GM19455 (cell line): Measurements from ENCODE around the gene UBXN10.

Source experiments
- ATAC-seq: cut with Tn5 transposase; IDR thresholded peaks from one replicate; pipeline ENCODE4 v1.9.1; 2021; ENCODE audit not compliant: unreplicated experiment

The UBXN10 gene

DNA sequence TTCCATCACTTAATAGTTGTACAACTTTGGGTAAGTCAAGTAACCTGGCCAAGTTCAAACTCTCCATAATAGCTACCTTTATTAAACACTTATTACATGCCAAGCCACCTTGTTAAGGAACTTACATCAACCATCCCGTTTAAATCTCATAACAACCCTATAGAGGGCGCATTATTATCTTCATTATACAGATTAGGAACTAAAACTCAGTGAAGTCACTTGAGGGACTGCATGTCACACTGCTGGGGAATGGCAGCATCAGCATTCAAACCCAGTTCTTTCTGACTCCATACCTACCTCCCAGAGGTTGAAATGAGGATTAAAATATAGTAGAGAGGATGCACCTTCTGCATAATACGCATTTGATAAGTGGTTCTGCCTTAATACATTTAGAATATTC, 47.5 kb downstream of the UBXN10 start:
- ATAC-seq, result no peak

DNA sequence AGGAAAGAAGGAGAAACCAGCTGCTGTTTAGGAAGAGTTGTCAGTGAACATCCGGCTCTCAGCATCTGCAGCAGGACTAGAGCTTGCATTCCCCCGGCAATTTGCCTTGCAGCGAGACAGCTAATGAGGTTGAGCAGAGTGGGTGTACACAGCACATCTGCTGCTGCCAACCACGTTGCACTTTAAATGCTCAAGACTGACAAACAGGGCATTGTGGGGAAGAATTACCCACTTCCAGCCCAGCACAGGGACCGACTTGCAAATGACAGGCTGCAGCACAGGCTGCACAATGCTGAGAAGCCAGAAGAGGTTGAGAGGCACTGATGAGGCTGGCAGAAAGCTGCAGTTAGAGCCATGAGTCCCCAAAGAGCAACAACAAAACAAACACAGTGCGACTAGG, 48.0 kb downstream of the UBXN10 start:
- no peak for ATAC-seq

DNA sequence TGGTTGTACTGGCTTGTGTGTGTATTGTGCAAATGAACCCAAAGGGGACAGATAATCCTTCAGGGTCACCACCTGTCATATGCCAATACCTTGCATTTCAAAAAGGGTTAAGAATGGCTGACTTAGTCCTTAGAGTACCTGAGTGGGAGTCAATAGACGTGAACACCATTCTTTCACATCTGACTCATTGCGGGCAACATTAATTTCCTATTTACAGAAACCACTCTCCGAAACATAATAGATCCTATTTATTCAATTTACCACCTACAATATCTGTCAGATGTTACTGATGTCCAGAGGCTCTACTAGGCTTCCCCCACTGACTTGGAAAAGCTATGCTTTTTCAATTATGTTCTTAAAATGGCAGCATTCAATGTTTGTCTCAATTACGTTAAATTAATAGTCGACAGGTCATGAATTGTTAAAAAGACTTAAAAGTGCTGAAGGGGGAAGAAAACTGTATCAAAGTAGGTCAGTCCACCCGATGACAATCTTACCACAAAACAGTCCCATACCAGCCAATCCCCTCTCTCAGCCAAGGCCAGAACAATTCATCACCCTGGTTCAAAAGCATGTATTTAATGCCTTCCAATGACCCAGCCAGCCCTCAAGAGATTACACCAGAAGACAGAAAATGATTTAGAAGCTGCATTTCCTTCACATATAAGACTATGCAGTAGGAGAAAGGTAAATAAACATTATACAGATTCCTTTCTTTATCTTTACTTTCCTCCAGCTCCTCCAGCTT, 49.1 kb downstream of the UBXN10 start:
- no peak for ATAC-seq

DNA sequence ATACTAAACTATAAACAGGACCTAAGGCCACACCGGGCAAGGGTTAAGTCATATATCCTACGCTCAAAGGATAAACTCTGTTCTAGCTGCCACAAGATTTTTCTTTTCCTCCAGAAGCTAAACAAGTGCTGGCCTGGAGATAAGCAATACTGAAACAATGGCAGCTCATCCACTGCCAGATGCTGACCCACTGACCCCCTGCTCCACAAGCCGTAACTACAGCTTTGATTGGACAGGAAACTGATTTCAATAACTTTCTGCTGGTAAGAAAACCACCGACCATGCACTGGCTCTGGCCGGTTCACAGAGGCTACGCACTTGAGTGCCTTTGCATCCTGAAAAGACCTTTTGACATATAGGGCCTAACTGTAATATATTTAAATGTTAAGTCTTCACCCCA, 51.8 kb downstream of the UBXN10 start:
- ATAC-seq, result no peak

DNA sequence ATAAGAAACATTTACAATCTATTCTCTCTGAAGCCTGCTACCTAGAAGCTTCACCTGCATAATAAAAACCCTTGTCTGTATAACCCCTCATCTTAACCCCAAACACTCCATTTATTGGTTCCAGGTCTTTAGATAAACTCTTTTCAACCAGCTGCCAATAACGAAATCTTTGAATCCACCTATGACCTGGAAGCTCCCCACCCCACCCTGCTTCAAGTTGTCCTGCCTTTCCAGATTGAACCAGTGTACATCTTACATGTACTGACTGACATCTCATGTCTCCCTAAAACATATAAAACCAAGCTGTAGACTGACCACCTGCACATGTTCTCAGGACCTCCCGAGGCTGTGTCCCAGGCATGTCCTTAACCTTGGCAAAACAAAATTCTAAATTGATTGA, 54.1 kb downstream of the UBXN10 start:
- ATAC-seq, result no peak

DNA sequence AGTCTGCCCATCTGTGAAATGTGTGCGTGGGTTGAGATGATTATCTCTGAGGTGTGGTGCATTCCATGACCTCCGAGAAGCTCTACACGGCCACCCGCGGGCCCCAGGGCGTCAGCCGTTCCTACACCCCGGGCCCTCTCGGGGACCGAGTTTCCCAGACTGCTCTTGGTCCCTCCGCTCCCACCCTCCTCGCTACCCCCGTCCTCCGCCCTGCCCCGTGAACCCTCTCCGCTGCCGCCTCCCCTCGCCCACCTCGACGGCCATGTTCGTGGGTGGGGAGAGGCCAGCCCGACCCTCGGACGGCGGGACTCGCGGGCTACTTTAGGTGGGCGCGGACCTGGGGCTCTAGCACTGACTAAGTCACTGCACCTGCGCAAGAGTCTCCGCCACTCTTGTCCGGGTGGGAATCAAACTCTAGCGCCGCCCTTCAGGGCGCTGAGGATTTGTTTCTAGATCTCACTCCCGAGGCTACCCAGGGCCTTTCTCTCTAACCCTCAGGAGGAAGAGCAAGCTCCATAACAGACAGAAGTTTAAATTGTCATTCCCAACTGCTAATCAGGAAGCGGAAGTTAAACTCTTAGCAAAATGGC, 57.1 kb downstream of the UBXN10 start:
- ATAC-seq, result no peak
